Measurements from ENCODE around the gene VGLL2. TPM values are rescaled to one million over a fixed set of nuclear protein-coding genes. Genes with fewer than 3 reads are reported as not detected.

Gene VGLL2
- total and polyA plus RNA-seq, 2 of the 13 experiments (the other 11 are each of a cell fraction or from before 2014, with no cell fraction given): not detected

- TF ChIP-seq ZBTB40 (IDR thresholded peaks at IDR 0.05): no peak
- no peak for TF ChIP-seq ZBTB40 (CRISPR knock-in tag; IDR thresholded peaks at IDR 0.05)
These were observed 10.4 kb downstream of the VGLL2 start (continued) for GRCh38 chr6:117275711-117276110.

- no peak overlapping the region for H3K4me3 ChIP-seq (replicated peaks in 1 of 3; ENCODE audit: insufficient read depth in 1 of 3, low read depth in 2 of 3, low read length in 3 of 3)
- H3K27ac ChIP-seq (ENCODE audit: extremely low read length, insufficient read depth, low read length): no peak overlapping the region
- intact Hi-C loops (cut with micrococcal nuclease; ENCODE audit: unreplicated experiment): no loop called here
- no peaks in the 10 kb centered on the region for H3K4me1 ChIP-seq (ENCODE audit: insufficient read depth, low read length)
- WGBS (ENCODE audit: low lambda C conversion rate): 56% methylated on average over 10 of the region's 10 CpGs
- in situ Hi-C loops (cut with HindIII; ENCODE audit: extremely low pct_ligation_motif_present, low pct_unique_long_range_greater_than_20kb): no loop called here
- no peak overlapping the region for H3K4me2 ChIP-seq (ENCODE audit: low read depth, low read length)
- no peak for FAIRE-seq
- no peaks in the 10 kb centered on the region for H3K79me2 ChIP-seq (ENCODE audit: insufficient read depth, low read length)
- TF ChIP-seq NR0B2 (CRISPR knock-in tag; IDR thresholded peaks at IDR 0.05): no peak
- TF ChIP-seq SP4 (CRISPR knock-in tag; IDR thresholded peaks at IDR 0.05): no peak
- no peak for TF ChIP-seq ZNF773 (CRISPR knock-in tag; IDR thresholded peaks at IDR 0.05; ENCODE audit: borderline replicate concordance)
- TF ChIP-seq ZNF552 (CRISPR knock-in tag; IDR thresholded peaks at IDR 0.05; ENCODE audit: borderline replicate concordance): no peak
- TF ChIP-seq CERS6 (CRISPR knock-in tag; IDR thresholded peaks at IDR 0.05): no peak
- TF ChIP-seq ZBTB1 (CRISPR knock-in tag; IDR thresholded peaks at IDR 0.05; ENCODE audit: borderline replicate concordance): no peak
- no peak for TF ChIP-seq ZNF891 (CRISPR knock-in tag; IDR thresholded peaks at IDR 0.05)
- no peak for TF ChIP-seq NFIC (IDR thresholded peaks at IDR 0.05; ENCODE audit: low read length)
- TF ChIP-seq ZNF143 (CRISPR knock-in tag; IDR thresholded peaks at IDR 0.05): no peak
- TF ChIP-seq ZNF720 (CRISPR knock-in tag; IDR thresholded peaks at IDR 0.05): no peak
- TF ChIP-seq NRL (CRISPR knock-in tag; IDR thresholded peaks at IDR 0.05; ENCODE audit: borderline replicate concordance): no peak
- H3K9me3 ChIP-seq (ENCODE audit: low read length): no peaks in the 10 kb centered on the region
- no peaks in the 10 kb centered on the region for H3K36me3 ChIP-seq (replicated peaks in 1 of 2; ENCODE audit: control insufficient read depth in 1 of 2, insufficient read depth in 2 of 2, low read length in 2 of 2)
- no peak overlapping the region for H3K9ac ChIP-seq (ENCODE audit: insufficient read depth, low read depth, low read length)
- peaks cover 0 to 19% of the 10 kb centered on the region in 2 experiments; a peak in 2 of 5 replicates for H3K27me3 ChIP-seq (ENCODE audit: control insufficient read depth in 1 of 2, insufficient read depth in 2 of 2, low read length in 2 of 2)
- ChIA-PET CTCF (ENCODE audit: low intra/inter-chr PET ratio, low total read pairs) (no interaction called here), POLR2A (no interaction called here)
- H4K20me1 ChIP-seq (ENCODE audit: insufficient read depth, low read length): no peaks in the 10 kb centered on the region
- BruUV-seq (replicated peaks): no TSS peak
- no peak for DNase-seq (ENCODE audit: low spot score)
- H2AFZ ChIP-seq (ENCODE audit: low read length): no peak overlapping the region
- no peak for ATAC-seq
These were observed 11.5 kb downstream of the VGLL2 start for GRCh38 chr6:117276778-117277316.
